ENCODE measurements around the gene SUPT5H. TPM values are rescaled to one million over a fixed set of nuclear protein-coding genes. Genes with fewer than 3 reads are reported as not detected.
A peak's percentile ranks its signal among the peaks of the same experiment; 100 is the strongest.

Gene SUPT5H
- total RNA-seq, 2 experiments from 2014 or later: 173 to 176 TPM

- no peaks in the 10 kb centered on the region for H3K27me3 Mint-ChIP-seq
- H3K4me1 Mint-ChIP-seq: peaks cover 21% of the 10 kb centered on the region
- DNase-seq (no peak), ATAC-seq (ENCODE audit: low read depth) (no peak)
- peak overlapping the region; percentile 94 for H3K4me3 Mint-ChIP-seq
- H3K9me3 Mint-ChIP-seq: no peaks in the 10 kb centered on the region
- peak overlapping the region; percentile 94 for H3K27ac Mint-ChIP-seq
- H3K36me3 Mint-ChIP-seq: peaks cover 5% of the 10 kb centered on the region
- POLR2A ChIA-PET: interaction anchor here (2.2 kb wide), 1 partner anchor 46 kb away, joined by 10 read pairs; the partner anchor contains the start of gene RPS16
Measured at GRCh38 chr19:39481676-39482075, 36.3 kb downstream of the SUPT5H start.

DNA sequence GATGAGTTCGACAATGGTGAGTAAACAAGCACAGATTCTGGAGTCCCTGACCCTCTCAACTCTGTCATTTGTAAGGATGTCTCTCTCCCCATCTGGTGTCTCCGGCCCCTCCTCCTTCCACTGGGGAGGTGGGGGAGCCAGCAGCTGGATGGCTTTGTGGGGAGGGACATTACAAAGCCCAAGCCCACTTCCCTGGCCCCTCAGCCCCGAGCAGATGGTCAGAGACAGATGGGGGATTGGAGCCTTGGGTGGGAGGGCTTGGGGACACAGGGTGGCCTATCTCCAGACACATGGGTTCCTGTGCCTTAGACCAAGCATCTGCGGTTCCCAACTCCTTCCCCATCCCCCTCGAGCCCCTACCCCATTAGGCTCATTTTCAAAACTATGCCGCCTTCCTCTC lies 37.8 kb downstream of the SUPT5H start:
- ATAC-seq (ENCODE audit: low read depth): no peak
- DNase-seq: no peak
- no peaks in the 10 kb centered on the region for H3K9me3 Mint-ChIP-seq
- peaks cover 21% of the 10 kb centered on the region for H3K4me1 Mint-ChIP-seq
- no peaks in the 10 kb centered on the region for H3K27me3 Mint-ChIP-seq
- no peak overlapping the region for H3K27ac Mint-ChIP-seq
- POLR2A ChIA-PET: no interaction called here
- peak overlapping the region; percentile 44 for H3K4me3 Mint-ChIP-seq
- H3K36me3 Mint-ChIP-seq: peaks cover 4% of the 10 kb centered on the region

DNA sequence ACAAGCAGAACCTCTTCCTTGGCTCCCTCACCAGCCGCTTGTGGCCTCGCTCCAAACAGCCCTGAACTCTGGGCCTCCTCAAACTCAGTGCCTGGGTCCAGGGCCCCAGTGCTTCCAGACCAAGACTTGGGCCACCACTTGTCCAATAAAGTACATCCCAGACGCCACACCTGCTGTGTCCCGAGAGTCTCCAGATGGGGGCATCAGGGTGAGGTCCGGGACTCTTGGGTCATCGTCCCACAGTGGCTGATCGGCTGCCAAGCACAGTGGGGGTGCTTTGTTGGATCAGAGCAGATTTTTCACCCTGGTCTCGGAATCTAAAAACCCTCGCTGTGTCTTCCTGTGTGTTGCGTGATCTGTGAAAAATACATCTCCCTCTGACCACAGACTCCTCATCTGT lies 44.4 kb downstream of the SUPT5H start:
- Mint-ChIP-seq H3K36me3 (peaks cover 12% of the 10 kb centered on the region), H3K27ac (no peak overlapping the region)
- POLR2A ChIA-PET: no interaction called here

DNA sequence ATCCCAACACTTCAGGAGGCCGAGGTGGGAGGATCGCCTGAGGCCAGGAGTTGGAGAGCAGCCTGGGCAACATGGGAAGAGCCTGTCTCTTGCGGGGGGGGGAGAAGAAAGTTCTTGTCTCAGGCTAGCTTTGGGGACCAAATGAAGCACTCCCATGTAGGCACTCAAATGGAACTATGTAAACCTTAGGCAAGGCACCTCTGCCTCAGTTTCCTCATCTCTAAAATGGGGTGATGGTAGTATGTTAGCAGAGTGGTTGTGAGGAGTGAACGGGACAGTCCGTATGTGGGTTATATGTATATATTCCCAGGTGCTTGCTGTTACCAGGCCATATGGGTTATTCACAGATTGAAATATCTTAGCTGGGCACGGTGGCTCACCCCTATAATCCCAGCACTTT lies 46.8 kb downstream of the SUPT5H start:
- Mint-ChIP-seq H3K27me3 (peaks cover 13% of the 10 kb centered on the region), H3K4me3 (no peak overlapping the region), H3K9me3 (no peaks in the 10 kb centered on the region), H3K27ac (no peak overlapping the region), H3K4me1 (peaks cover 2% of the 10 kb centered on the region), H3K36me3 (peaks cover 12% of the 10 kb centered on the region)
- POLR2A ChIA-PET: no interaction called here
- DNase-seq (no peak), ATAC-seq (ENCODE audit: low read depth) (no peak)

More for the DNA sequence above, 44.4 kb downstream of the SUPT5H start:
- no peaks in the 10 kb centered on the region for H3K27me3 Mint-ChIP-seq
- DNase-seq: no peak
- no peak overlapping the region for H3K4me3 Mint-ChIP-seq
- ATAC-seq (ENCODE audit: low read depth): no peak
- H3K9me3 Mint-ChIP-seq: no peaks in the 10 kb centered on the region
- no peaks in the 10 kb centered on the region for H3K4me1 Mint-ChIP-seq

DNA sequence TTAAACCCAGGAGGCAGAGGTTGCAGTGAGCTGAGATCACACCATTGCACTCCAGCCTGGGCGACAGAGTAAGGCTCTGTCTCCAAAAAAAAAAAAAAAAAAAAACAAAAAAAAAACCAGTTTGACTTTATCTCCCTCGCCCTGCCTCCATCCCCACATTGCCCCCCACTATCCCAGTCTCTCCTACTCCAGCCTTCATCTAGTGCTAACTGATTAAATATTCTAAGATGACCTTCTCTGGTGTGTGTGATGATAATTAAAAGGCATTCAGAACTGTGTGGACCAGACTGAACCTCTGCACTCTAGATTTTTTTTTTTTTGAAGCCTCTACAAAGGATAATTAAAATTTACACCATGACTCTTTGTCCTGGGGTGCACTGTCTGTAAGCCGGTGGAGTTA lies 47.4 kb downstream of the SUPT5H start:
- Mint-ChIP-seq H3K36me3 (peaks cover 12% of the 10 kb centered on the region), H3K4me1 (peaks cover 2% of the 10 kb centered on the region), H3K27me3 (peaks cover 18% of the 10 kb centered on the region), H3K4me3 (no peak overlapping the region), H3K27ac (no peak overlapping the region), H3K9me3 (no peaks in the 10 kb centered on the region)
- DNase-seq (no peak), ATAC-seq (ENCODE audit: low read depth) (no peak)
- POLR2A ChIA-PET: no interaction called here

DNA sequence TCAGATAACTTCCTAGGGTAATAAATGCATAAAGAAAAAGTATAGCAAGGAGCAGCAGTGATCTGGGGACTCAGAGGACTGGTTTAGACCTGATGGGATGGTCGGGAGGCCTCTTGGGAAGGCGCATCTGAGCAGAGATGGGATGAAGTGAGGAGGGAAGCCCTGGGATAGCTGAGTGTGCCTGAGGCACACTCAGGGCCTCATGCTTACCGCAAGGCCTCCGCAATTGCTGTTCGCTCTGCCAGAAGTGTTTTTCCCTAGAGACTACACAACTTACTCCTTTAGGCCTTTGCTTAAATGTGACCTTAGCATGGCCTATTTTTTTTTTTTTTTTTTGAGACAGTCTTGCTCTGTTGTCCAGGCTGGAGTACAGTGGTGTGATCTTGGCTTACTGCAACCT lies 49.3 kb downstream of the SUPT5H start:
- H3K36me3 Mint-ChIP-seq: peaks cover 4% of the 10 kb centered on the region
- H3K4me1 Mint-ChIP-seq: peaks cover 12% of the 10 kb centered on the region
- POLR2A ChIA-PET: no interaction called here
- ATAC-seq (ENCODE audit: low read depth) (no peak), DNase-seq (no peak)
- H3K27ac Mint-ChIP-seq: no peak overlapping the region
- no peak overlapping the region for H3K4me3 Mint-ChIP-seq
- H3K27me3 Mint-ChIP-seq: peaks cover 33% of the 10 kb centered on the region
- H3K9me3 Mint-ChIP-seq: no peaks in the 10 kb centered on the region

DNA sequence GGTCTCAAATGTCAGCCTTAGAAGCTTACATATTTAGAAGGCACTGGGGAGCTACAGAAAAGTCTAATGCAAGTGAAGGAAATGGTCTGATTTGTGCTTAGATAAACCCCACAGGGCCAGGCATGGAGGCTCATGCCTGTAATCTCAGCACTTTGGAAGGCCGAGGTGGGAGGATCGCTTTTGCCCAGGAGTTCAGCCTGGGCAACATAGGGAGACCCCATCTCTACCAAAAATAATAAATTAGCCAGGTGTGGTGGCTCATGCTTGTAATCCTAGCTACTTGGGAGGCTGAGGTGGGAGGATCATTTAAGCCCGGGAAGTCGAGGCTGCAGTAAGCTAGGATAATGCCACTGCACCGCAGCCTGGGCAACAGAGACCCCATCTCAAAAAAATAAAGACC lies 50.7 kb downstream of the SUPT5H start:
- H3K9me3 Mint-ChIP-seq: no peaks in the 10 kb centered on the region
- ATAC-seq (ENCODE audit: low read depth): no peak
- POLR2A ChIA-PET: no interaction called here
- H3K4me3 Mint-ChIP-seq: no peak overlapping the region
- H3K36me3 Mint-ChIP-seq: peaks cover 2% of the 10 kb centered on the region
- peaks cover 14% of the 10 kb centered on the region for H3K4me1 Mint-ChIP-seq
- no peak overlapping the region for H3K27ac Mint-ChIP-seq
- peaks cover 47% of the 10 kb centered on the region for H3K27me3 Mint-ChIP-seq
- DNase-seq: no peak

GRCh38 chr19:39497701-39497995 lies 52.3 kb downstream of the SUPT5H start:
- Mint-ChIP-seq H3K36me3 (peaks cover 2% of the 10 kb centered on the region), H3K4me1 (peaks cover 14% of the 10 kb centered on the region), H3K4me3 (no peak overlapping the region), H3K27ac (no peak overlapping the region), H3K27me3 (peaks cover 56% of the 10 kb centered on the region), H3K9me3 (no peaks in the 10 kb centered on the region)
- DNase-seq: no peak
- ATAC-seq (ENCODE audit: low read depth): no peak
- POLR2A ChIA-PET: interaction anchor here (1.6 to 1.8 kb wide), 3 partner anchors 35 to 62 kb away, joined by 3 to 7 read pairs (median 4); partner anchors contain the start of genes EID2B and RPS16

DNA sequence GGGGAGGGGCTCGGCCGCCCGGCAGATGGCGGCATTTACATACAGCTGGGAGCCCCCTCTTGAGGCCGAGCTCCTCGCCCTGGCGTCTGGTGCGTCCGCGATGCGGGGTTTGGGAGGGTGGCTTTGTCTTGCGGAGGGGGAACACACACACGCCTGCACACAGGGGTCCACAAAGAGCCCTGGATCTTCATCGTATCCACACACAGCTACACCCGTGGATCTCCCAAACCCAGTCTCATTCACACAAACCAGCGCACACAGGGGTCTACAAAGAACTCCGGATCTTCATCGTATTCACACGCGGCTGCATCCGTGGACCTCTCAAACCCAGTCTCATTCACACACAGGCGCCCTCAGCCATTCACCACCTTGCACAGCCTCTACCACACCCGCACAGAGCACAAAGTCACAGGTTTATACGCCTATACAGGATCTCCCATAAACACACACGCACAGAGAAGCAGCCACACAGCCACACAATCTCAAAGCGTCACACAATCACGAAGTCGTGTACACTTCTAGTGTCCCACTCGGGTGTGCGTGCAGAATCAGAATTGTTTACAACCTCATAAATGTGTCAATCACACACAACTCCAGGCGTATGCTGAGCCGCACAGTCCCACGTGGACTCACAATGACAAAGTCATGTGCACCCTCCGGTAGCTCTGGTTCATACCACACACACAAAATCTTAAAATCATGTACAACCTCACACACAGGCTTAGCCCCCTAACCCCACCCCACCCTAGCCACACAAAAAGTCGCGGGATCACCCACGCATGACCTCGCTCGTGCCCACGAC lies 52.8 kb downstream of the SUPT5H start:
- Mint-ChIP-seq H3K4me1 (peaks cover 14% of the 10 kb centered on the region), H3K9me3 (no peaks in the 10 kb centered on the region), H3K27ac (no peak overlapping the region), H3K4me3 (peak overlapping the region; percentile 60), H3K27me3 (peaks cover 56% of the 10 kb centered on the region), H3K36me3 (no peaks in the 10 kb centered on the region)
- no peak for DNase-seq
- POLR2A ChIA-PET: interaction anchor here (1.6 to 1.8 kb wide), 3 partner anchors 35 to 62 kb away, joined by 3 to 7 read pairs (median 4); partner anchors contain the start of genes EID2B and RPS16
- no peak for ATAC-seq (ENCODE audit: low read depth)

GRCh38 chr19:39498798-39499642 lies 53.6 kb downstream of the SUPT5H start, which contains the start of gene DLL3:
Gene DLL3, plus strand, starts transcription at chr19:39498947. Its CDS starts 28 bp downstream, at chr19:39498975.
- H3K4me1 Mint-ChIP-seq: peaks cover 14% of the 10 kb centered on the region
- no peaks in the 10 kb centered on the region for H3K9me3 Mint-ChIP-seq
- ATAC-seq (ENCODE audit: low read depth) (no peak), DNase-seq (no peak)
- no peak within 1 kb of the TSS for H3K27ac Mint-ChIP-seq
- POLR2A ChIA-PET: interaction anchor here (1.6 to 1.7 kb wide), 2 partner anchors 34 to 63 kb away, joined by 4 to 7 read pairs; partner anchors contain the start of genes EID2B and RPS16
- peak within 1 kb of the TSS; percentile 60 for H3K4me3 Mint-ChIP-seq
- peaks cover 62% of the 10 kb centered on the region for H3K27me3 Mint-ChIP-seq
- no peaks in the 10 kb centered on the region for H3K36me3 Mint-ChIP-seq

- H3K4me1 Mint-ChIP-seq: peaks cover 14% of the 10 kb centered on the region
- DNase-seq: no peak
- no peak for ATAC-seq (ENCODE audit: low read depth)
- H3K4me3 Mint-ChIP-seq: peak overlapping the region; percentile 20
- H3K9me3 Mint-ChIP-seq: no peaks in the 10 kb centered on the region
- H3K36me3 Mint-ChIP-seq: no peaks in the 10 kb centered on the region
- peaks cover 66% of the 10 kb centered on the region for H3K27me3 Mint-ChIP-seq
- H3K27ac Mint-ChIP-seq: no peak overlapping the region
- POLR2A ChIA-PET: interaction anchor here (0.7 kb wide), 1 partner anchor 781 kb away, joined by 3 read pairs; no protein-coding TSS in a partner anchor
Measured at GRCh38 chr19:39499932-39500331, 54.5 kb downstream of the SUPT5H start.

GRCh38 chr19:39500543-39500942 lies 55.2 kb downstream of the SUPT5H start:
- ATAC-seq (ENCODE audit: low read depth) (no peak), DNase-seq (no peak)
- peaks cover 14% of the 10 kb centered on the region for H3K4me1 Mint-ChIP-seq
- H3K4me3 Mint-ChIP-seq: no peak overlapping the region
- H3K27ac Mint-ChIP-seq: no peak overlapping the region
- no peaks in the 10 kb centered on the region for H3K36me3 Mint-ChIP-seq
- no peaks in the 10 kb centered on the region for H3K9me3 Mint-ChIP-seq
- POLR2A ChIA-PET: interaction anchor here (1.1 kb wide), 1 partner anchor 65 kb away, joined by 5 read pairs; the partner anchor contains the start of gene RPS16
- peaks cover 66% of the 10 kb centered on the region for H3K27me3 Mint-ChIP-seq

DNA sequence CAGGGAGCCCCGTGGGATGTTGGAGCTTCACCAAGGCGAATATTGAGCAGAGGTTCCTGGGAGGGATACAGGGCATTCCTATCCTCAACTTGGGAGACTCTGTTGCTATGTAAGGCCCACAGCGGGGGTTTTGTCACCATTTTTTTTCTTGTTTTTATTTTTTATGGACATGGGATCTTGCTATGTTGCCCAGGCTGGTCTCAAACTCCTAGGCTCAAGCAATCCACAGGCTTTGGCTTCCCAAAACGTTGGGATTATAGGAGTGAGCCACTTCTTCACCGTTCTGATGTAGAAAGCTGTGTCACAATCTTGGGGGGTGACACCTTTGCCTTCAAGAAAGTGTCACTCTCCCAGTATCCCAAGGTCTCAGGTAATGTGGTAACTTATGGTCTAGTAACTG lies 56.0 kb downstream of the SUPT5H start:
- no peaks in the 10 kb centered on the region for H3K9me3 Mint-ChIP-seq
- POLR2A ChIA-PET: interaction anchor here (1.1 kb wide), 1 partner anchor 66 kb away, joined by 5 read pairs; the partner anchor contains the start of gene RPS16
- no peaks in the 10 kb centered on the region for H3K36me3 Mint-ChIP-seq
- DNase-seq (no peak), ATAC-seq (ENCODE audit: low read depth) (no peak)
- no peak overlapping the region for H3K27ac Mint-ChIP-seq
- peaks cover 63% of the 10 kb centered on the region for H3K27me3 Mint-ChIP-seq
- H3K4me1 Mint-ChIP-seq: peaks cover 15% of the 10 kb centered on the region
- H3K4me3 Mint-ChIP-seq: no peak overlapping the region

All from activated naive CD8-positive, alpha-beta T cell treated with anti-CD3 and anti-CD28 coated beads, Interleukin-2, amount 10 ng/mL, durations not matched to agents 7 days and 5 days (primary cell).